HTERT RPE-1 (cell line): ENCODE results near the gene CNTNAP2.
"Not testable (repeated sequence)": the region's sequence is repeated elsewhere in the genome, so short reads cannot be mapped to it uniquely, and the experiment has no call there.

Source experiments
- in situ Hi-C: fragments of 300-500 bp; cut with MboI; formaldehyde crosslinking; loops from 4 replicates; pipeline ENCODE4 v1.14.3; 2020; ENCODE audit warnings: low sequenced_read_pairs

CNTNAP2 gene

DNA sequence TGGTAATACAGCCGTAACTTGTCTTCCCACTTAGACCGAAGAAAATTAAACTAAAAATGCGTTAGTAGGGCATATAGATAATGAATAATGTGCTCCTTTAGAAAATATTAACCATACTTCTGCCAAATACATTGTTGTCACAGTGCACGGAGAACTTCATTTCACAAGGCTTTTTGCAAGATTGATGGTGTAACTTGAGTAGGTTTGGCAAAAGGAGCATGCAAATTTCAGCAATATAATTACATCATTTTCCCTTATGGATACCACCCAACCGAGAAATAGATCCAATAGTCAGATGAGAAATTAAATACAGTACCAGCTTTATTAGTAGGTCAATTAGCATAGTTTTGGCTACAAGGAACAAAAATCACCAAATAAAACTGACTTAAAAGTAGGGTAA is 1681.4 kb downstream of the CNTNAP2 start:
- in situ Hi-C loops = no loop called here

DNA sequence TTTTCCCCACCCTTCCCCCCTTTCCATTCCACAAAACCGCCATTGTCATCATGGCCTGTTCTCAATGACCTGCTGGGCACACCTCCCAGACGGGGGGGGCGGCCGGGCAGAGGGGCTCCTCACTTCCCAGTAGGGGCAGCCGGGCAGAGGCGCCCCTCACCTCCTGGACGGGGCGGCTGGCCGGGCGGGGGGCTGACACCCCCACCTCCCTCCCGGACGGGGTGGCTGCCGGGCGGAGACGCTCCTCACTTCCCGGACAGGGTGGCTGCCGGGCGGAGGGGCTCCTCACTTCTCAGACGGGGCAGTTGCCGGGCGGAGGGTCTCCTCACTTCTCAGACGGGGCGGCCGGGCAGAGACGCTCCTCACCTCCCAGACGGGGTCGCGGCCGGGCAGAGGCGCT is 1685.2 kb downstream of the CNTNAP2 start:
- in situ Hi-C loops = not testable (repeated sequence)

DNA sequence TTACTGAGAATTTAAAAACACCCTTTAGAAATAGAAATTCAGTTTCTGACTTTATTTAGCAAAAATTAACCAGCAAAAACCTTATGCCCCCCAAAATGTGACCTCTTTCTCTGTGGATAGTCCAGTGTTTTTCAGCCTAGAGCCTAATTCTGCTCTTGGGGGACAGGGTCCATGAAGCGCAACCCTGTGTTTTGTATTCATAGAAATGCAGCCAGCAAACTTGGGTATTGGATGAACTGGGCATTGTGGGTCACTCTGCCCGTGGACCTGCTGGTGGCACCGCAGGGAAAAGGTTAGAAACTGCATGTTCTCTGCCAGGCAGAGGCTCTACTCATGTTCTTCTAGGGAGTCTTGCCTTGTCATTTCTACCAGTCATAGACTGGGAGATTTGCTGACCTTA is 1686.5 kb downstream of the CNTNAP2 start:
- in situ Hi-C loops = no loop called here

DNA sequence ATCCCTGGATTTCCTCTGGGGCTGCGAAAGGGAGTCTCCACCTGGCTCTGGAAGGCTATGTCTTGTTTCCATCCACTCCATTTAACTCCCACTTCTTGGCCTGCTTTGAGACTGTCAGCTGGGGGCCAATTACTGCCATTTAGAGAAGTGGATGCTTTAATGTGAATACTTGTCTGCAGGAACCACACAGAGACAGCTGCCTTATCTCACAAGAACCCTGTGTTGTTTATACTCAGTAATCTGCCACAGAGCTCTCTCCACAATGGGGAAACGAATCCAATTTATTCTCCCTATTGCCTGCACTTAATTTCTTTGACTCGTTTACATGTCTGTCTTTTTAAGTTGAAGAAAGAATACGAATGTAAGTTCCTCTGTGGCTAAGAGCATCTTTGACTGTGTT is 1687.0 kb downstream of the CNTNAP2 start:
- in situ Hi-C loops = no loop called here

DNA sequence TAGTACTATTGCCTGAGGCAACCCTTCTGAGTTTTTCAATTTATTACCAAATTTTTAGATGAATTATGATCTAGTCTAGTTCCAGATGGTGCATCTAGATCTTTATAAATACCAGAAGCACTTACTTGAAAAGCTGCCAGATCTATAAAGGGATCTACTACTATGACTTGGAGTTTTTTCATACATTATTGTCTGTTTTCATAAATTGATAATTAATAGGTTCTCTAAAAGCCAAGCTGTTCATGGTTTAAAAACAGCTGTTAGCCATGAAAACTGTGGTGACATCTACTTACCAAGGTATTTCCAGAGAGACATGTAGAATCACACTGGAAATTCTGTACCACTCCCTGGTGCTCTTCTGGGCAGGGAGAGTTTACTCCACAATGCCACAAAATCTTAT is 1687.4 kb downstream of the CNTNAP2 start:
- in situ Hi-C loops = no loop called here

DNA sequence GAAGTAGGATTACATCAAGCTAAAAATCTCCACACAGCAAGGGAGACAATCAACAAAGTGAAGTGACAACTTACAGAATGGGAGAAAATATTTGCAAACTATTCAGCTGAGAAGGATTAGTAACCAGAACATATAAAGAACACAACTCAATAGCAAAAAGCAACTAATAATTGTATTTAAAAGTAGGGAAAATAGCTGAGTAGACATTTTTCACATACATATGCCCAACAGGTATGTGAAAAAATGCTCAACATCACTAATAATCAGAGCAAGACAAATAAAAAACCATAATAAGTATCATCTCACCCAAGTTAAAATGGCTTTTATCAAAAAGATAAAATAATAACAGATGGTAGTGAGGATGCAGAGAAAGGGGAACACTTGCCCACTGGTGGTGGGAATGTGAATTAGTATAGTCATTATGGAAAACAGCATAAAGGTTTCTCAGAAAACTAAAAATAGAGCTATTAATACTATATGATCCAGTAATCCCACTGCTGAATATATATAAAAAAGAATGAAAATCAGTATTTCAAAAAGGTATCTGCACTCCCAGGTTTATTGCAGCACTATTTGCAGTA is 1689.5 kb downstream of the CNTNAP2 start:
- in situ Hi-C loops = no loop called here

DNA sequence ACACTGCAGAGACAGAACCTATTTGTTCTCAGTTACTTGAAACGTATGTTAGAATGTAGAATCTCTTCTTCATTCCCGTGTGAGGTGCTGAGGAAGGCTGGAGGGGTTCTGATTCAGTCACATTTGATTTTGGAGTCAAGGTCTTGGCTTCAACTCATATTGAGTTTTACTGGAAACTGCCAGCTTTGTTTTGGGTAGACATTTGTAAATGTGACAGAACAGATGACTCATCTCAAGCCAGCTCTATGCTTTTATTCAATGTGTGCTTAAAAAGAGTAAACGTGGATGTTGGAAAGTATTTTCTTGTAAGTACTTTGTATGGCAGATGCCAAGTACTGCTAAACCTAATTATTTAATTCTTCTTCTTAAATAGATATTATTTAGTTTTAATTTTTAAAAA is 1693.2 kb downstream of the CNTNAP2 start:
- in situ Hi-C loops = no loop called here

DNA sequence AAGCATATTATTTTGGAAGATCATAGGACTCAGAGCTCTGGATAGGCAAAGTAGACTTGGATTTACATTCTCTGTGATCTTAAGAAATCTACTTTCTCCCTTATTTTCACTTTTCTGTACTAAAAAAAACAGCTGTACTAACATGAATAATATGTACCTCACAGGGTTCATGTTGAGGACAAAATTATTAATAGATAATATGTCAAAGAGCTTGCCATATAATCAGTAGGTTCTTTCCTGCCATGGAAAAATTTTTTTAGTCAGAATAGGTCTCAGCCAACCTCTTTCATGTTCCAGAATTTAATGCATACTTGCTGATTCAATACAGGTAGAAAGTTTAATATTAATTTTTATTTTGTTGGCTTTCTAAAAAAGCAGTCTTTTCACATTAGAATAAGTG is 1693.7 kb downstream of the CNTNAP2 start:
- in situ Hi-C loops = no loop called here

DNA sequence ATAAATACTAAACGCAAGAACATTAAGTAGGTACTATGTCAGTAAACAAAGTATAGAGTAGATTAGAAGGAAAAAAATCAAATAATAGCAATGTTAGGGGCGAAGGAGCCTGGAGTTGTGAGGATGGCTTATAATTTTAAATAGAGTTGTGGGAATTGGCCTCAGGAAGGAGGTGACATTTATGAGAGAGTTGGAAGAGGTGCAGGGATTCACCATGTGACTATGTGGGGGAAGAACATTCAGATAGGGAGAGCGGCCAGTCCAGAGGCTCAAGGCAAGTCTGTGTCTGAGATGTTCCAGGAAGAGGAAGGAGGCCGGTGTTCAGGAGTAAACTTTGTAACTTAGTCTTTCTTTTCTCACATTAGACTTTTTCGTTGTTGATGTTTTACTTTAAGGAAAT is 1695.3 kb downstream of the CNTNAP2 start:
- in situ Hi-C loops = no loop called here

DNA sequence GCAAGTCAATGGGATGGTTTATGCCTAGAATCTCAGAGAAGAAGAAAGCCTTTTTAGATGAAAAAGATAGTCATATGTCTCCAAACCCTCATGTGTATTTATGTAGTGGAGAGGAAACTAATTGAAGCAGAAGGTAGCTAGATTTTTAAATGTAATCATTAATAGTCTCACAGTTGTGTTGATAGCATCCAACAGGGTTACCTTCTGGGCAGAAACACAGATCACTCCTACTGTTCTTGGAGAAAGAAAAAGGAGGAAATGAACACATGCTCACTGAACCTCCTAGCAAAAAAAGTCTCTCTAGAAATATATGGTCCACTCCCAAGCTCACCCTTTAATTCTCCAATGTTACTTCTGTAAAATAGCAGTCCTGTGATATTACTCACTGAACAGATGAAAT is 1696.7 kb downstream of the CNTNAP2 start:
- in situ Hi-C loops = no loop called here

DNA sequence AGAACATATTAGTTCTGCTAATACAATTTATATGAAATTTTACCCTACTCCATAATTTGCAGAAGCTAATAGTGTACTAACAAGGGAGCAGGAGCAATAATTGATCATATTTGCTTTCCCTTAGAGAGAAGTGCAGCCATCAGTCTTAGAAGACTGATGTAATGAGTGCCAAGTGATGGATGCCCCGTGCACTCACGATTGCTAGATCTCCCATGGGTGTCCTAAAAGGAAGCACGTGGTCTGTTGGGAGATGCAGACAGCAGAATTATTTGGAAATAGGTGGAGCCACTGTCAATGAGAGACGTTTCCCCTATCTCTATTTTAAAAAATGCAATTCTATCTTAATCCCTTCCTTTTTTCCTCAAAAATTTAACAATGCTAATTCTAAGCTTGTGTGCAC is 1701.7 kb downstream of the CNTNAP2 start:
- in situ Hi-C loops = no loop called here

DNA sequence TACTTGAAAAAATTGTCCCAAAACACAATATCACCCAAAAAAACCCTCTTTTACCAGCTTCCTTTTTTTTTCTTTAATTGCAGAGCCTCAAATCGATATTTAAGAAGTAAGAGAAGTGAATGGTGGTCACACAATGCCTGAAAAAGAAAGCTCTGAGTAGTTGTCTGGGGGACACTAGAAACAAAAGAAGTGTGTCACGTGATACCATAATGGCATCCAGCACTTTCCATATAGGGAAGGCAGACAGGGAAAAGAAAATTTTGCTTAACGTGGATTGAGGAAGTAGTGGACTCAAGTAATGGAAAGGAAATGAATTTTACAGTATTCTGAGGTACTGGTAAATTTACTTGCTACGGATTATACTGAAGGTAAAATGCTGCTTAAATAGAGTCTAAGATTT is 1708.1 kb downstream of the CNTNAP2 start:
- in situ Hi-C loops = no loop called here

DNA sequence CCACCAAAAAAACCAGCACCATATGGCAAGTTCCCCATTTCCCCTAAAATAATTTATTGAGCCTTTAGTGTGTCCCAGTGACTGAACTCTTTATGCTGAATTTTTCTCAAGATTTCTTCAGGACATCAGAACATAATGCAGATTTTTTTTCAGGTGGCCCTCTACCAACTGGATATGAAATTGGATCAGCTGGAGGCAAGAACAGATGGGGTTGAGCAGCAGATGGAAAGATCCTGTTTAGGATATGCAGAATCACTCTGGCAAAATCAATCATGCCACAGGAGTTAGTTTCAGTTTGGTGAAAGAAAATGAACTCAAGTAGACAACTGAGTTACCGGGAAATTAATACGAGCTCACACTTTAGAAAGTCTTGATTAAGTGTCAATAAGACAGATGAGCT is 1712.4 kb downstream of the CNTNAP2 start:
- in situ Hi-C loops = no loop called here

DNA sequence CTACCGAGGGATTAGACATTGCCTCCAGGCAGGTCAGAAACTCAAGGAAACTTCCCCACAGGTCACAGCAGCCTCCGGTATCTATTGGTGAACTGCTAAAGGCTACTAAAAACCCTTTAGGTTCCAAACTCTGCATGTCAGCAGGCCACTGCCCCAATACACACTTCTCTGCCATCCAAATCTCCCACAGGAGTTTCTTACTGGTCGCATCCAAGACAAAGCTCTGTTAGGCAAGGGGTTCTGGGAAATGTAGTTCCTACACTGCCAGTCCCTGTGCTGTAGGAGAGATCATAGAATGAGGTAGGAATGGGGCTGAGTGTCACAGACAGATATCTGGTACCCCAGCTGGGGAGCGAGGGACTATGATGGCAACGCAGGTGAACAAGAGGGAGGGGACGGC is 1717.0 kb downstream of the CNTNAP2 start:
- in situ Hi-C loops = no loop called here

DNA sequence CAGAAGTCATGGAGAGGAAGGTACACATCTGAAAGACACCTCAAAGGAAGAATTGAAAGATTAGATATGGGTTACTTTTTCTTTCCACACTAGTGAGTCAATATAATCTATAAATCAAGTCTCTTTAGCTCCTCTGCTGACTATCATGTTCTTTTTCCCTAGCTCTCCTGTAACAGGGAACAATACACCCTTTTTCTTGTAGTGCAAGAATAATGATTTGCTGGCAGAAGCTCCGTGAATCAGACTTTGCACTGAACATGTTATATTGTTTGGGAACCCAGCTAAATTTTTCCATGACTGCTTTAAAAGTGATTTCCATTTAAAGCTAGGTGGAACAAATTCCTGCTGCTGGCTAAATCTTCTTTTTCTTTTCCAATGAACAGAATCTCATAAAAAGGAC is 1717.4 kb downstream of the CNTNAP2 start:
- in situ Hi-C loops = no loop called here

DNA sequence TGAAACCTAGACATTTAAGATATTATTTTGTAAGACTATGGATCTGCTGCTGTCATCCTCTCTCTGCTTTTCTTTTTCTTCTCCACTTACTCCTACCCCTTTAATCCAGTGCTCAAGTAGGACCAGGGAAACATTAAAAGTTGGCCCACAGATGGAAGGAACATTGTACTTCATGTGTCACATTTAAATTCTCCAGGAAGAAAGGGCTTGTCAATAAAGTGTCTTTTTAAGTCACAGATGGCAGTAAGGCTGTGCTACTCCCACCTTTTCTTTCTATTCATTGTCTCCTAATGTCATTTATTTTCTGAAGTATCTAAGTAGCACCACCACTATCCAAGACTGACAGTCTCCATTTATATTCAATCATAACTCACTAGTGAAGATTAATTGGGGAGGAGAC is 1736.2 kb downstream of the CNTNAP2 start:
- in situ Hi-C loops = no loop called here

DNA sequence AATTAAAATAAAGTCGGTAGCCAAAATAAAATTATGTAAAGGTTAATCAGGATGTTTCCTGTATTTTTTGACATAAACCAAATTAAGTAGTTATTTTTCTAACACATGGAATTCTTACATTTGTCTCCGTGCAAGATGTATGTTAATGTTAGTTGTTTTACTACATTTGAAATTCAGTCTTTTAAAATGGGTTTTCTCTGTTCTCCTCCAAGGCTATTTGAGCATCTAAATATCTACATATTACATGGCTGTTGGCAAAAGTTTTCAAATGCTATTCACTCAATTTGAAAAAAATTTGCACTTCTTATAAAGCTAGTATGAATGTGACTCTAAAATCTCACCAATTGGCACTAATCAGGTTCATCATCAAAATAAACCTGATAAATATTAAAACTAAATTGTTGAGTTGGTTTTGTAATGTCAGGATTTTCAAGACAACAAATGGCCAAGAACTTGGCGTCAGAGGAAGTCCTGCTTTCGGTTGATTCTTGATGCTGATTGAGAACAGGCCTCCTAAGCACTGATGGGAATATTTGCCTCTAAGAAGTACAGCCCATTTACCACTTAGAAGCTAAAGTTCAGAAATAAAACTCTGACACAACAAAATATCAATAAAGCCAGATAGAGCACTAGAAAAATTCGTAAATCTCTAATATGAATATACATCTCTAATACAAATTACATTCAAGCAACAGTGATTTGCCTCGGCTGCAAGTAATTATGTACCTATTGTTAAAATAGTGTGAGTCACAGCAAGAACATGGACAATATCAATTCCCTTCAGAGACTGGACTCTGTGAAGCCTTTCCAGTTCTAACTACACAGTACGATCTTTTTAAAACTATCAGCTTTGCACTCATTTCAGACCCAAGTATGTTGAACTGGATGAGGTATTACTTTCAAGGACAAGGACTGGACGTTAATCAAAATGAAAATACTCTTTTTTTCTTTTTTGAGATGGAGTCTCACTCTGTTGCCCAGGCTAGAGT is 1740.8 kb downstream of the CNTNAP2 start:
- in situ Hi-C loops = no loop called here

DNA sequence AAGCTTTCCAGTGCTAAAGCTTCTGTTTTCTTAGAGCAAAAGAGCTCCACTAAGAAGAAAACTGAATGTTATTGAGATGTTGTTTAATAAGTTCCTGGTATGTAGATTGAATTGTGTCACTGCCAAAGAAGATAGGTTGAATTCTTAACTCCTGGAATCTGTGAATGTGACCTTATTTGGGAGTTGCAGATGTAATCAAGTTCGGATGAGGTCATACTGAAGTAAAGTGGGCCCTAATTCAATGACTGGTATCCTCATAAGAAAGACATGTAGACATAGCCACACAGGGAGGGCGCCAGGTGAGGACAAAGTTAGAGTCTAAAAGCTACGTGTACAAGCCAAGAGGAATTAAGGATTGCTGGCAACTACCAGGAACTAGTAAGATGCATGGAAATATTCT is 1741.8 kb downstream of the CNTNAP2 start:
- in situ Hi-C loops = no loop called here

DNA sequence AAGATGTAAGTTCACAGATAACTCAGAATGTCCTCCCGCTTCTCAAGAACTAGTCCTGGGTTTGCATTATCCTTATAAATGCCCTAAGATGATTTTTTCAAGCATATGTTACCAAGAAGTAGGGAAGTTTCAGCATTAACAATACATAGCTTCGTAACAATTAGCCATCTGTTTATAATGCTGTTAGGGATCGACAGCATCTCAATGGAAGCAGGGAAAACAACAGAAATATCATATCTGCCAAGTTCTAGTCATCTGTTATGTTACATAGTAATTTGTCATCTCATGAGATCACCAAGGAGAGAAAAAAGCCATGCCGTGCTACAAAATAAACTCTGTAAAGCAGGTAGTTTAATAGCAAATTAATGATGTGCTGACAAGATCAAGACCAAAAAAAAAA is 1742.4 kb downstream of the CNTNAP2 start:
- in situ Hi-C loops = no loop called here

DNA sequence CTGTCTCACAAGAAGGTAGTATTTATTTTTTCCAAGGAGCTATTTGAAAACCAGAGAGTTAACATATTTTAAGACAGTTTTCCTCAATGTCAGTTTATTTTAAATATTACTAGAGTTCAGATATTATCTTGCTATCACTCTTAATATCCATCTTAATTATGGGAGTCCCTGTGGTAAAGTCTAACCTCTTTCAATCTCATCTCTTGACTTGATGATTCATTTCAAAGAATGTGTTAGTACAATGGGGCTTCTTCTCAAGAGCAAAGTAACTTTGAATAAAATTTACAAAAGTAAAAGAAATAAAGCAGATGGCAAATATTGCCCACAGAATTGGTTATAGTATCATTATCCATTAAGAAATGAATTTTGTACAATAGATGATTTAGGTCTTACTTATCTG is 1742.9 kb downstream of the CNTNAP2 start:
- in situ Hi-C loops = no loop called here

DNA sequence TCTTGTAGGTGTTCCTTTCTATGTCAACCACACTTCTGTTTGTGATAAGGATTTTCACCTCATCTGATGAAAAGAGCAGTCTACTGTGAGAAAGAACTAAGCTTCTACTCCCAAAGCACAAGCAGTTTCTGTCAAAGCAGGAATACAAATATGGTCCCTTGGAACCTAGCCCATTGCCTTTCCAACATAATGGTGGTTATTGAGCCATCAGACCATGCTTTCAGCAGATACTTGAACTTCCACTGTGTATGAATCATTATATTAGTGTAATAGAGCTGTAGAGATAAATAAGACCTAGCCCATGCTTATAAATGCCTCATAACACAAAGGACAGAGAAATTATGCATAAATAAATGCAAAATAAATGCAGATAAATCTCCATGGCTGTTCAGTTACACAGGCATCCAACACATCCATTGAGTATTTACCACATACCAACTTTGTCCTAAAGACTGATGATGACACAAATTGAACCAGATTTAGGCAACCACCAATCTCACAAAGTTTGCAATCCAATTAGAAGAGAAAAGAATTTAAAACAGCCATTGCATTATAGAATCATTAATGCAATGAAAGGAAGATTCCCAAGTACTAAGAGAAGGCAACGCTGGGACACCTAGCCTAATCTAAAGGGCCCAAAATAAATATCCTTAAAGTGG is 1744.6 kb downstream of the CNTNAP2 start:
- in situ Hi-C loops = no loop called here

DNA sequence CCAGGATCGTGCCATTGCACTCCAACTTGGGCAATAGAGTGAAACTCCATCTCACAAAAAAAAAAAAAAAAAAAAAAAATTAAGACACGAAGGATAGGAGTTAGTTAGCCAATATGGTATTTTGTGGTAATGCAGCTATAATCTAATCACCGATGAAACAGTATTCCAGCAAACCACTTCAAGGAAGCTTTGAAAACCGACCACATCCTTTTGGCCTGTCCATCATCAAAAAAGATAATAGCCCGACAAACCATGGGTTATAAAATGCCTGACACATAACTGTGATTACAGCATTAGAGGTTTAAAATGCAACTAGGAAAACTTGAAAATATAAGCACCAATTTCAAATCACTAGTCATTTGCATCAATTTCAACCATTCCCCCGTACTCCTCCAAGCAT is 1745.3 kb downstream of the CNTNAP2 start:
- in situ Hi-C loops = no loop called here
